ENCODE measurements around the gene MYBPC2. TPM values are rescaled to one million over a fixed set of nuclear protein-coding genes. Genes with fewer than 3 reads are reported as not detected.

Gene MYBPC2
- total RNA-seq, 6 experiments from 2014 or later = 0.12 to 0.56 (median 0.30) TPM; not detected in 3

DNA sequence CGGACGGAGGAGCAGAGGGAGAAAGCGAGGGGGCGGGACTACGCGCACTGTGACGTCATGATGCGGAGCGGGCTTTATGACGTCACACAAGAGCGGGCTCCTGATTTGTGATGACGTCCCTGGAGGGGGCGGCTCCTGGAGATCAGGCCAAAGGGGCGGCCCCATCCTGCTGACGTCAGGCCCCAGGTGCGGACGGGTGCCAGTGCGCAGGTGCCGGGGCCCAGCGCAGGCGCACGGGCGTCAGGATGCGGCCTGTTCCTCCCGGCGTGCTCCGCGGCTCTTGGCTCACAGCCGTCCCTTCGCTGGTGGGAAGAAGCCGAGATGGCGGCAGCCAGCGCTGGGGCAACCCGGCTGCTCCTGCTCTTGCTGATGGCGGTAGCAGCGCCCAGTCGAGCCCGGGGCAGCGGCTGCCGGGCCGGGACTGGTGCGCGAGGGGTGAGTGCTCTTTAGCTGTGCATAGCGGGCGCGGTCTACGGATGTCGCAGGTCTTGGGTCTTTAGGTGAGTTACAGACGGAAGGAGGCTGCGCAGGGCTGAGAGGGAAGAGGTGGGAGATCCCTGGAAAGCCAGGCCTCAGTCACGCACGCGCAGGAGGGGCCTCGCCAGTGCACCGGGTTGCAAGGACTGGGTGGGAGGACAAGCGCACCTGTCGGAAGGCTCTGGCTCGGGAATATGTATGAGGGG is 43.7 kb downstream of the MYBPC2 start, which contains the start of the genes EMC10 and GARIN5A:
EMC10 (plus strand) TSS at position 284 of the 683 bp plus-strand sequence; CDS start at position 322, 38 bp downstream.
GARIN5A (minus strand) TSS at position 625 of the 683 bp plus-strand sequence; CDS start at position 165, 460 bp downstream.
- H3K27ac ChIP-seq = peak within 1 kb of the TSS in 2 of 3 donors; percentile 37 to 56
- 5% methylated on average over 11 of the region's 58 CpGs for WGBS (ENCODE audit: insufficient coverage, low coverage, low lambda C conversion rate, missing lambda C conversion rate)
- H3K4me3 ChIP-seq = peak within 1 kb of the TSS; percentile 79 to 99 (median 91)
- peak; percentile 87 to 94 (median 94) for ATAC-seq
- DNase-seq = peak; percentile 89 to 92 (median 90)
- H3K9me3 ChIP-seq = no peaks in the 10 kb centered on the region
- TF ChIP-seq, protein P1, sequence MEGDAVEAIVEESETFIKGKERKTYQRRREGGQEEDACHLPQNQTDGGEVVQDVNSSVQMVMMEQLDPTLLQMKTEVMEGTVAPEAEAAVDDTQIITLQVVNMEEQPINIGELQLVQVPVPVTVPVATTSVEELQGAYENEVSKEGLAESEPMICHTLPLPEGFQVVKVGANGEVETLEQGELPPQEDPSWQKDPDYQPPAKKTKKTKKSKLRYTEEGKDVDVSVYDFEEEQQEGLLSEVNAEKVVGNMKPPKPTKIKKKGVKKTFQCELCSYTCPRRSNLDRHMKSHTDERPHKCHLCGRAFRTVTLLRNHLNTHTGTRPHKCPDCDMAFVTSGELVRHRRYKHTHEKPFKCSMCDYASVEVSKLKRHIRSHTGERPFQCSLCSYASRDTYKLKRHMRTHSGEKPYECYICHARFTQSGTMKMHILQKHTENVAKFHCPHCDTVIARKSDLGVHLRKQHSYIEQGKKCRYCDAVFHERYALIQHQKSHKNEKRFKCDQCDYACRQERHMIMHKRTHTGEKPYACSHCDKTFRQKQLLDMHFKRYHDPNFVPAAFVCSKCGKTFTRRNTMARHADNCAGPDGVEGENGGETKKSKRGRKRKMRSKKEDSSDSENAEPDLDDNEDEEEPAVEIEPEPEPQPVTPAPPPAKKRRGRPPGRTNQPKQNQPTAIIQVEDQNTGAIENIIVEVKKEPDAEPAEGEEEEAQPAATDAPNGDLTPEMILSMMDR (IDR thresholded peaks at IDR 0.05) = no peak
- TF ChIP-seq POLR2A (IDR thresholded peaks at IDR 0.05) = peak; percentile 61
- intact Hi-C loops (cut with DNase I) = no loop called here
- H3K27me3 ChIP-seq = no peaks in the 10 kb centered on the region
- H3K4me1 ChIP-seq = peaks cover 0 to 6% (median 2%) of the 10 kb centered on the region in 4 donors
- peaks cover 3 to 22% (median 7%) of the 10 kb centered on the region in 4 donors for H3K36me3 ChIP-seq

DNA sequence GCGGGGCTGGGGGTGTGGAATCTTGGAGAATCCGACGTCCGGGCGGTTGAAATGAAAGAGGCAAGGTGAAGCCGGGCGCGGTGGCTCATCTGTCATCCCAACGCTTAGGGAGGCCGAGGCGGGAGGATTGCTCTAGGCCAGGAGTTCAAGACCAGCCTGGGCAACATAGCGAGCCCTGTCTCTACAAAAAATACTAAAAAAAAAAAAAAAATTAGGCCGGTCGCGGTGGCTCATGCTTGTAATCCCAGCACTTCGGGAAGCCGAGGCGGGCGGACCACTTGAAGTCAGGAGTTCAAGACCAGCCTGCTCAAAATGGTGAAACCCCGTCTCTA is 44.2 kb downstream of the MYBPC2 start:
- TF ChIP-seq POLR2A (IDR thresholded peaks at IDR 0.05) = no peak
- TF ChIP-seq, protein P1 (IDR thresholded peaks at IDR 0.05) = no peak
- intact Hi-C loops (cut with DNase I) = no loop called here
- ATAC-seq (no peak), DNase-seq (no peak)
- WGBS (ENCODE audit: insufficient coverage, low coverage, low lambda C conversion rate, missing lambda C conversion rate) = 22% methylated on average over 20 of the region's 20 CpGs
- Histone ChIP-seq H3K4me3 (peak overlapping the region; percentile 79 to 99 (median 91)), H3K27ac (peak overlapping the region in 1 of 3 donors; percentile 56), H3K9me3 (no peaks in the 10 kb centered on the region), H3K4me1 (peaks cover 0 to 6% (median 2%) of the 10 kb centered on the region in 4 donors), H3K27me3 (no peaks in the 10 kb centered on the region), H3K36me3 (peaks cover 3 to 22% (median 7%) of the 10 kb centered on the region in 4 donors)

DNA sequence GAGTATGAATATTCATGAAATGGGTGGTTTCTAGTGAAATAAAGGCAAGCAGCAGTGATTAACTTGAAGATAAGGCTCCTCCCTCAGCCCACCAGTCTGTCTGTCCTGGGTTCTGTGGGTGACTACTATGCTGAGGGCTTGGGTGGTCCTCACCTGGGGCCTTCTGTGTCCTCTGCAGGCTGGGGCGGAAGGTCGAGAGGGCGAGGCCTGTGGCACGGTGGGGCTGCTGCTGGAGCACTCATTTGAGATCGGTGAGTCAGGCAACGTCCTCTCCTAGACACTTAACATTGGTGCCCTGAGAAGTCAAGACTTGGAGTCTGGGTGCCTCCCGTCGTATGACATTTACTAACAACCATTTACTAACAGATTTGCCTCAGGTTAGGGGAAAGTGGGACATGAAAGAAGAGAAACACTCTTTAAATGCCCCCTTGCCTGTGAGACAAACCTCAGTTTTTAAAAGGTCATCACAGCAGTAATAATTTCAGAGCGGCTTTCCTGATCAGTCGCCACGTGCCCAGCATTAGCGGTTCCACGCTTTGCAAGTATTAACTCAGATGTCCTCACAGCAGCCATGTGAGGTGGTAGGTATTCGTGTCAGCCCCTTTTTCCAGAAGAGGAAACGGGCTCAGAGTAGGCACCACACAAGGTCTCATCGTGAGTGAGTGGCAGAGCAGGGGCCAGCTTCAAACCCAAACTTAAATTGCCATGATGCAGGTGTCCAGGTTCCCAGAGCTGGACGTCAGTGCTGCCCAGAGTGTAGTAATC is 45.2 kb downstream of the MYBPC2 start:
- no peak for TF ChIP-seq POLR2A (IDR thresholded peaks at IDR 0.05)
- TF ChIP-seq, protein P1 (IDR thresholded peaks at IDR 0.05) = no peak
- Histone ChIP-seq H3K4me1 (peaks cover 0 to 6% (median 2%) of the 10 kb centered on the region in 4 donors), H3K4me3 (no peak overlapping the region), H3K27me3 (no peaks in the 10 kb centered on the region), H3K36me3 (peaks cover 3 to 22% (median 7%) of the 10 kb centered on the region in 4 donors), H3K9me3 (no peaks in the 10 kb centered on the region), H3K27ac (no peak overlapping the region)
- intact Hi-C loops (cut with DNase I) = no loop called here
- peak in 1 of 3 donors; percentile 33 for DNase-seq
- 98% methylated on average over 9 of the region's 17 CpGs for WGBS (ENCODE audit: insufficient coverage, low coverage, low lambda C conversion rate, missing lambda C conversion rate)
- no peak for ATAC-seq

DNA sequence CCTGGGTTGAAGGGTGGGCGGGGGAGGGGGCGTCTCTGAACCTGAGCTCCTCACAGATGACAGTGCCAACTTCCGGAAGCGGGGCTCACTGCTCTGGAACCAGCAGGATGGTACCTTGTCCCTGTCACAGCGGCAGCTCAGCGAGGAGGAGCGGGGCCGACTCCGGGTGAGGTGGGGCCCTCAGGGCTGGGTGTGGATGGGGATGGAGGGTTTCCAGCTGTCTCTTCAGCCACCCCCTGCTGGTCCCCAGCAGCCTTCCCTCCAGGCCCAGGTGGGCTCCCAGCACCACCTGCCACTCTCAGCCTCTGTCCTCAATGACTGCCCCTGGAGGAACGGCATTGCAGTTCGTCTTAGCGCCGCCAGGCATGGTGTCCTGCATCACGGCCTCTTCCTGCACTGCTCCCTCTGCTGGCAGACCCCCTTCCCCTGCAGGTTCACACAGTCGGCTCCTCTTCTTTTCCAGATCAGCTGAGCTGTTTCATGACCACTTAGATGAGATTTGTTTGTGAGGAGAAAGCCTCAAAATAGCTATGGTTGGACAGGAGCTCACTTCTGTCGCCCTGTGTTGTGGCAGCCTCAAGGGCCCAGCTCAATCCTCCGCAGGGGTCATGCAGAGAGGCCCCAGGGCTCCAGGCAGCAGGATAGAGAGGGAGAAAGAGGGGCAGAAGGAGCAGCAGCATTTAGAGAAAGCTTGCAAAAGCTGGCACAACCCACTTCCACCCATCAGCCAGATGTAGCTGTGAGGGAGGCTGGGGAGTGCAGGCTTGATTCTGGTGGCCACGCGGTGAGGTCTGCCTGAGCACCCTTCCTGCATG is 46.4 kb downstream of the MYBPC2 start:
- TF ChIP-seq, protein P1 (IDR thresholded peaks at IDR 0.05) = peak in 2 of 4 donors; percentile 11 to 14
- no peak for TF ChIP-seq POLR2A (IDR thresholded peaks at IDR 0.05)
- intact Hi-C loops (cut with DNase I) = no loop called here
- DNase-seq (peak in 1 of 3 donors; percentile 48), ATAC-seq (no peak)
- H3K27ac ChIP-seq = no peak overlapping the region
- WGBS (ENCODE audit: insufficient coverage, low coverage, low lambda C conversion rate, missing lambda C conversion rate) = 91% methylated on average over 4 of the region's 19 CpGs
- no peak overlapping the region for H3K4me3 ChIP-seq
- H3K9me3 ChIP-seq = no peaks in the 10 kb centered on the region
- H3K27me3 ChIP-seq = no peaks in the 10 kb centered on the region
- H3K36me3 ChIP-seq = peaks cover 3 to 22% (median 7%) of the 10 kb centered on the region in 4 donors
- H3K4me1 ChIP-seq = peaks cover 0 to 6% (median 2%) of the 10 kb centered on the region in 4 donors

All from right lobe of liver (tissue), 6 donors.